ENCODE results near the gene PBX3.

DNA sequence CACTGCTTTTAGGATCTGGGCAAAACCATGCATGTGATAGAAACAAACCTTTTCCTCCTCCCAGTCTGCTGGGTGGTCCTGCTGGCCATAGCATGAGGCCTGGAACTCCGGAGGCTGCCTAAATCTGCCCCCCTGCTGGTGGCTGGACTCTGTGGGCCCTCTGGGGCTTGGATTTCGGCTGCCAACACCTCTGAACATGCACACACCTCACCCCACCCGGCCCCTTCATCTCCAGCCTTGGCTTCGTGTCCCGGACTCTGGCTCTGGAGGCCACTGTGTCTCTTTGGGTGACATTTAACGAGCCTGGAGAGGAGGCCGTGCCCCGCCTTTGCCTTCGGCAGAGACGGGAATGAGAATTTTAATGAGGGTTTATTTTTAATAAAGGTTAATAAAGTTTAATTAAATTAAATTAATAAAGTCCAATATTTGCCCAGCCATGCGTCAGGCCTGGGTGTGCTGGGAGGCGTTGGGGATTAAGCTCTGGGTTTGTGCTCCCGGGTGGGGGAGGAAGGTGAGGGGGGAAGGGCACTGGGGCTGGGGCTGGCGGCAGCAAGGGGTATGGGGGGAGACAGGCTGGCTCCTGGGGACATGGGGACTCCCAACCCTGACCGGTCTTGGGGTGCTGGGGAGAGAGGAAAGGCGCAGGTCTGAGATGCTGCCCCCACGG lies 251.8 kb downstream of the PBX3 start:
- TF ChIP-seq, protein P1, sequence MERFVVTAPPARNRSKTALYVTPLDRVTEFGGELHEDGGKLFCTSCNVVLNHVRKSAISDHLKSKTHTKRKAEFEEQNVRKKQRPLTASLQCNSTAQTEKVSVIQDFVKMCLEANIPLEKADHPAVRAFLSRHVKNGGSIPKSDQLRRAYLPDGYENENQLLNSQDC (CRISPR knock-in tag; IDR thresholded peaks at IDR 0.05): no peak
- TF ChIP-seq, protein P2, sequence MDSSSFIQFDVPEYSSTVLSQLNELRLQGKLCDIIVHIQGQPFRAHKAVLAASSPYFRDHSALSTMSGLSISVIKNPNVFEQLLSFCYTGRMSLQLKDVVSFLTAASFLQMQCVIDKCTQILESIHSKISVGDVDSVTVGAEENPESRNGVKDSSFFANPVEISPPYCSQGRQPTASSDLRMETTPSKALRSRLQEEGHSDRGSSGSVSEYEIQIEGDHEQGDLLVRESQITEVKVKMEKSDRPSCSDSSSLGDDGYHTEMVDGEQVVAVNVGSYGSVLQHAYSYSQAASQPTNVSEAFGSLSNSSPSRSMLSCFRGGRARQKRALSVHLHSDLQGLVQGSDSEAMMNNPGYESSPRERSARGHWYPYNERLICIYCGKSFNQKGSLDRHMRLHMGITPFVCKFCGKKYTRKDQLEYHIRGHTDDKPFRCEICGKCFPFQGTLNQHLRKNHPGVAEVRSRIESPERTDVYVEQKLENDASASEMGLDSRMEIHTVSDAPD (CRISPR knock-in tag; IDR thresholded peaks at IDR 0.05): no peak
- TF ChIP-seq HIVEP1 (CRISPR knock-in tag; IDR thresholded peaks at IDR 0.05) (no peak), YBX1 (IDR thresholded peaks at IDR 0.05) (no peak), ZNF408 (CRISPR knock-in tag; IDR thresholded peaks at IDR 0.05; ENCODE audit: low read depth) (no peak), REST (IDR thresholded peaks at IDR 0.05; ENCODE audit: borderline replicate concordance) (no peak), REST (CRISPR knock-in tag; IDR thresholded peaks at IDR 0.05; ENCODE audit: low read depth) (no peak), MCM5 (IDR thresholded peaks at IDR 0.05; ENCODE audit: low read depth) (no peak), ZNF589 (CRISPR knock-in tag; IDR thresholded peaks at IDR 0.05; ENCODE audit: low read depth) (no peak), MEIS2 (IDR thresholded peaks at IDR 0.05; ENCODE audit: partially characterized antibody) (no peak), ETV5 (CRISPR knock-in tag; IDR thresholded peaks at IDR 0.05; ENCODE audit: low read depth) (no peak), ZEB2 (IDR thresholded peaks at IDR 0.05) (no peak), GATA2 (CRISPR knock-in tag; IDR thresholded peaks at IDR 0.05) (no peak)
- TF ChIP-seq, protein P3, sequence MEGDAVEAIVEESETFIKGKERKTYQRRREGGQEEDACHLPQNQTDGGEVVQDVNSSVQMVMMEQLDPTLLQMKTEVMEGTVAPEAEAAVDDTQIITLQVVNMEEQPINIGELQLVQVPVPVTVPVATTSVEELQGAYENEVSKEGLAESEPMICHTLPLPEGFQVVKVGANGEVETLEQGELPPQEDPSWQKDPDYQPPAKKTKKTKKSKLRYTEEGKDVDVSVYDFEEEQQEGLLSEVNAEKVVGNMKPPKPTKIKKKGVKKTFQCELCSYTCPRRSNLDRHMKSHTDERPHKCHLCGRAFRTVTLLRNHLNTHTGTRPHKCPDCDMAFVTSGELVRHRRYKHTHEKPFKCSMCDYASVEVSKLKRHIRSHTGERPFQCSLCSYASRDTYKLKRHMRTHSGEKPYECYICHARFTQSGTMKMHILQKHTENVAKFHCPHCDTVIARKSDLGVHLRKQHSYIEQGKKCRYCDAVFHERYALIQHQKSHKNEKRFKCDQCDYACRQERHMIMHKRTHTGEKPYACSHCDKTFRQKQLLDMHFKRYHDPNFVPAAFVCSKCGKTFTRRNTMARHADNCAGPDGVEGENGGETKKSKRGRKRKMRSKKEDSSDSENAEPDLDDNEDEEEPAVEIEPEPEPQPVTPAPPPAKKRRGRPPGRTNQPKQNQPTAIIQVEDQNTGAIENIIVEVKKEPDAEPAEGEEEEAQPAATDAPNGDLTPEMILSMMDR (IDR thresholded peaks at IDR 0.05 in 2 of 3, conservative IDR thresholded peaks at IDR 0.05 in 1 of 3; ENCODE audit: insufficient read depth in 2 of 3, low read depth in 1 of 3, low read length in 3 of 3): no peak
